Measurements from ENCODE around the gene SDK1.

DNA sequence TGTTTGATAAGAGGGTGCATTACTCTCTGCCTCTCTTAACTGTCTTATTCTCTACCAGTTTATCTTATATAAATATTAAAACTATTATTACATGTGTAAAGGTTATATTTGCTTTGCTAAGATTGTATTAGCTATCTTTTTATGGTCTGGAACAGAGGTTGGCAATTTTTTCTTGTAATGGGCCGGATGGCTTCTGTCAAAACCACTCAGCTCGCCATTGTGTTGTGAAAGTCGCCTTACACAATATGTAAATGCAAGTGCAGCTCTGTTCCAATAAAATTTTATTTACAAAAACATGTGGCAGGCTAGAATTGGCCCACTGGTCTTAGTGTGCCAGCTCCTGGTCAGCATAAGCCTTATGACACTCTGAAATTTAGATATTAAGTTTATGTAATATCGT is 185.8 kb downstream of the SDK1 start:
- TF ChIP-seq POLR2A (IDR thresholded peaks at IDR 0.05) = no peak
- TF ChIP-seq, protein P1, sequence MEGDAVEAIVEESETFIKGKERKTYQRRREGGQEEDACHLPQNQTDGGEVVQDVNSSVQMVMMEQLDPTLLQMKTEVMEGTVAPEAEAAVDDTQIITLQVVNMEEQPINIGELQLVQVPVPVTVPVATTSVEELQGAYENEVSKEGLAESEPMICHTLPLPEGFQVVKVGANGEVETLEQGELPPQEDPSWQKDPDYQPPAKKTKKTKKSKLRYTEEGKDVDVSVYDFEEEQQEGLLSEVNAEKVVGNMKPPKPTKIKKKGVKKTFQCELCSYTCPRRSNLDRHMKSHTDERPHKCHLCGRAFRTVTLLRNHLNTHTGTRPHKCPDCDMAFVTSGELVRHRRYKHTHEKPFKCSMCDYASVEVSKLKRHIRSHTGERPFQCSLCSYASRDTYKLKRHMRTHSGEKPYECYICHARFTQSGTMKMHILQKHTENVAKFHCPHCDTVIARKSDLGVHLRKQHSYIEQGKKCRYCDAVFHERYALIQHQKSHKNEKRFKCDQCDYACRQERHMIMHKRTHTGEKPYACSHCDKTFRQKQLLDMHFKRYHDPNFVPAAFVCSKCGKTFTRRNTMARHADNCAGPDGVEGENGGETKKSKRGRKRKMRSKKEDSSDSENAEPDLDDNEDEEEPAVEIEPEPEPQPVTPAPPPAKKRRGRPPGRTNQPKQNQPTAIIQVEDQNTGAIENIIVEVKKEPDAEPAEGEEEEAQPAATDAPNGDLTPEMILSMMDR (IDR thresholded peaks at IDR 0.05) = no peak
